H1 (cell line): ENCODE results near the gene MRTFA. TPM values are rescaled to one million over a fixed set of nuclear protein-coding genes. Genes with fewer than 3 reads are reported as not detected.

Experiments
- CTCF ChIA-PET: fragments of 300-600 bp; sonication (Branson Sonifier 250); formaldehyde crosslinking; loops from one replicate; lab custom pipeline; 2021; ENCODE audit not compliant: partially characterized antibody; lab: Charles Lee
- POLR2A ChIA-PET: fragments of 300-600 bp; sonication (Branson Sonifier 250); formaldehyde crosslinking; loops from one replicate; lab custom pipeline; 2021; ENCODE audit warnings: inconsistent platforms; ENCODE audit not compliant: partially characterized antibody; lab: Charles Lee
- DNase-seq, 2 experiments: peaks; one replicate each; pipeline versions ENCODE4 v3.0.0 to v3.0.0-alpha.2; 2010 to 2022; ENCODE audit warnings: low spot score in 2 of 2, low read depth in 1 of 2, mixed read lengths in 1 of 2
- FAIRE-seq: peaks from 2 replicates; lab custom pipeline; 2011; peaks lifted over from hg19 to GRCh38; lab: Jason Lieb, UNC
- H2AFZ ChIP-seq: 2 replicates; pipeline ENCODE4 v1.8.1; 2012; ENCODE audit warnings: low read length, inconsistent platforms
- H2AK5ac ChIP-seq: 2 replicates; pipeline ENCODE4 v1.6.1; 2013; ENCODE audit warnings: low read depth, low read length
- H2BK120ac ChIP-seq: replicated peaks from 2 replicates; pipeline ENCODE3; 2013; ENCODE audit warnings: low read depth, low read length, inconsistent platforms
- H2BK12ac ChIP-seq: 2 replicates; pipeline ENCODE4 v1.6.1; 2013; ENCODE audit warnings: low read depth, low read length
- H2BK15ac ChIP-seq: 2 replicates; pipeline ENCODE4 v1.6.1; 2013; ENCODE audit warnings: low read length
- H2BK20ac ChIP-seq: 2 replicates; pipeline ENCODE4 v1.6.1; 2013; ENCODE audit warnings: low read length
- H2BK5ac ChIP-seq: 2 replicates; pipeline ENCODE4 v1.6.1; 2013; ENCODE audit warnings: low read depth, low read length
- H3K14ac ChIP-seq: 2 replicates; pipeline ENCODE4 v1.6.1; 2013; ENCODE audit warnings: inconsistent platforms; ENCODE audit not compliant: insufficient read length
- H3K18ac ChIP-seq: 2 replicates; pipeline ENCODE4 v1.6.1; 2013; ENCODE audit warnings: low read length; ENCODE audit errors: extremely low read depth
- H3K23ac ChIP-seq: 2 replicates; pipeline ENCODE4 v1.6.1; 2013; ENCODE audit warnings: inconsistent platforms; ENCODE audit not compliant: insufficient read length
- H3K23me2 ChIP-seq: 2 replicates; pipeline ENCODE4 v1.6.1; 2013; ENCODE audit warnings: low read depth, low read length
- H3K27ac ChIP-seq: 2 replicates; pipeline ENCODE4 v1.6.1; 2011; ENCODE audit warnings: low read depth, low read length, inconsistent platforms
- H3K27me3 ChIP-seq, 4 experiments: replicated peaks in 1 of 4; 1 replicate in 1 of 4; 2 replicates in 3 of 4; pipeline versions ENCODE4 v1.6.1 to v1.8.1; 2011 to 2013; ENCODE audit warnings: low read length in 3 of 4, mild to moderate bottlenecking in 3 of 4, inconsistent platforms in 2 of 4, mixed read lengths in 2 of 4, moderate library complexity in 1 of 4; ENCODE audit not compliant: control insufficient read depth in 3 of 4, insufficient read depth in 3 of 4; ENCODE audit errors: extremely low read depth in 1 of 4
- H3K36me3 ChIP-seq, 4 experiments: 2 replicates each; pipeline versions ENCODE4 v1.6.1 to v1.8.1; 2011 to 2013; ENCODE audit warnings: mild to moderate bottlenecking in 4 of 4, low read length in 3 of 4, moderate library complexity in 2 of 4, control low read depth in 1 of 4, inconsistent platforms in 1 of 4; ENCODE audit not compliant: insufficient read depth in 4 of 4, control insufficient read depth in 2 of 4
- H3K4ac ChIP-seq: replicated peaks from 2 replicates; pipeline ENCODE3; 2013; ENCODE audit warnings: low read length, low read depth, mixed read lengths, inconsistent platforms; ENCODE audit not compliant: insufficient read length
- H3K4me1 ChIP-seq, 4 experiments: replicated peaks in 1 of 4; 1 replicate in 1 of 4; 2 replicates in 3 of 4; pipeline versions ENCODE4 v1.6.1 to v1.8.1; 2011 to 2013; ENCODE audit warnings: low read length in 3 of 4, inconsistent platforms in 2 of 4, mixed read lengths in 1 of 4; ENCODE audit not compliant: insufficient read depth in 4 of 4, control insufficient read depth in 3 of 4
- H3K4me2 ChIP-seq, 2 experiments: 2 replicates each; pipeline versions ENCODE4 v1.6.1 to v1.8.1; 2011 to 2013; ENCODE audit warnings: low read depth in 2 of 2, low read length in 2 of 2, control low read depth in 1 of 2, inconsistent platforms in 1 of 2, mild to moderate bottlenecking in 1 of 2; ENCODE audit not compliant: insufficient read depth in 1 of 2
- H3K4me3 ChIP-seq, 4 experiments: fragments of 200-600, 300-600 bp in 1 of 4; sonication (generic), shearing (Covaris generic), sonication (Bioruptor Twin) in 1 of 4; 2 replicates each; pipeline versions ENCODE4 v1.5.1 to v1.8.1; 2011 to 2016; ENCODE audit warnings: low read length in 4 of 4, low read depth in 3 of 4, control low read depth in 2 of 4, inconsistent platforms in 2 of 4, mild to moderate bottlenecking in 2 of 4, mixed read lengths in 1 of 4, moderate library complexity in 1 of 4; ENCODE audit not compliant: insufficient read depth in 2 of 4; ENCODE audit errors: extremely low read depth in 1 of 4
- H3K56ac ChIP-seq: replicated peaks from 2 replicates; pipeline ENCODE3; 2013; ENCODE audit warnings: low read depth, mild to moderate bottlenecking, mixed read lengths, low read length, inconsistent platforms; ENCODE audit not compliant: insufficient read length
- H3K79me1 ChIP-seq: 2 replicates; pipeline ENCODE4 v1.6.1; 2013; ENCODE audit warnings: low read depth, low read length, control low read depth
- H3K79me2 ChIP-seq, 2 experiments: 2 replicates each; pipeline versions ENCODE4 v1.6.1 to v1.8.1; 2012 to 2013; ENCODE audit warnings: low read length in 2 of 2, mild to moderate bottlenecking in 2 of 2, inconsistent platforms in 1 of 2; ENCODE audit not compliant: insufficient read depth in 2 of 2, control insufficient read depth in 1 of 2
- H3K9ac ChIP-seq, 4 experiments: replicated peaks in 1 of 4; 1 replicate in 1 of 4; 2 replicates in 3 of 4; pipeline versions ENCODE4 v1.6.1 to v1.8.1; 2011 to 2013; ENCODE audit warnings: low read depth in 3 of 4, low read length in 3 of 4, control low read depth in 2 of 4, mild to moderate bottlenecking in 2 of 4, moderate library complexity in 2 of 4, inconsistent platforms in 1 of 4; ENCODE audit errors: extremely low read depth in 1 of 4
- H3K9me3 ChIP-seq, 2 experiments: 2 replicates each; pipeline versions ENCODE4 v1.6.1 to v1.8.1; 2012 to 2013; ENCODE audit warnings: mild to moderate bottlenecking in 2 of 2, moderate library complexity in 2 of 2, control low read depth in 1 of 2, inconsistent platforms in 1 of 2, low read depth in 1 of 2, low read length in 1 of 2, mixed read lengths in 1 of 2; ENCODE audit not compliant: insufficient read depth in 2 of 2
- H4K20me1 ChIP-seq, 2 experiments: replicated peaks in 1 of 2; 2 replicates each; pipeline versions ENCODE3 to v1.8.1; 2011 to 2013; ENCODE audit warnings: inconsistent platforms in 2 of 2, low read length in 2 of 2, mild to moderate bottlenecking in 1 of 2; ENCODE audit not compliant: insufficient read depth in 2 of 2, control insufficient read depth in 1 of 2
- H4K5ac ChIP-seq: 2 replicates; pipeline ENCODE4 v1.6.1; 2013; ENCODE audit warnings: low read length, low read depth, mixed read lengths, inconsistent platforms; ENCODE audit not compliant: insufficient read length
- H4K8ac ChIP-seq: 2 replicates; pipeline ENCODE4 v1.8.0; 2013; ENCODE audit warnings: mild to moderate bottlenecking, moderate library complexity, low read length, inconsistent platforms; ENCODE audit not compliant: insufficient read depth; ENCODE audit errors: extremely low read depth
- H4K91ac ChIP-seq: replicated peaks from 2 replicates; pipeline ENCODE3; 2013; ENCODE audit warnings: low read length, mixed read lengths, inconsistent platforms; ENCODE audit not compliant: insufficient read length
- HDAC6 ChIP-seq: IDR thresholded peaks from one replicate; pipeline ENCODE4 v1.7.1; 2012; ENCODE audit warnings: low read depth, mild to moderate bottlenecking, inconsistent platforms, low read length, moderate library complexity
- WGBS, 2 experiments: shearing (Covaris generic) in 1 of 2; methylation state at CpG; one replicate each; pipeline versions ENCODE4 v1.1.6 to v1.1.7; 2013 to 2015; ENCODE audit warnings: low lambda C conversion rate in 2 of 2, mixed read lengths in 2 of 2, inconsistent platforms in 1 of 2, low coverage in 1 of 2, missing lambda C conversion rate in 1 of 2; ENCODE audit not compliant: insufficient replicate concordance in 2 of 2, insufficient coverage in 1 of 2, insufficient read length in 1 of 2; ENCODE audit errors: extremely low coverage in 1 of 2, missing lambda C conversion rate in 1 of 2; 5-methylcytosine and 5-hydroxymethylcytosine counted together
- polyA plus RNA-seq, 7 experiments: library from polyadenylated mRNA; depleted of rRNA in 3 of 7; stranded (reverse) in 5 of 7; unstranded in 2 of 7; fragments of >200 nt in 5 of 7; fragments of 200-250 nt in 2 of 7; gene quantifications; 1 replicate in 5 of 7; 2 replicates in 1 of 7; 4 replicates in 1 of 7; pipeline versions ENCODE4 v1.2.1 to v1.2.3, GENCODE V29; 2011 to 2013; ENCODE audit warnings: missing spikeins in 2 of 7, mixed read lengths in 2 of 7
- total RNA-seq: library from RNA; stranded (reverse); fragmentation: NEBNext Ultra II Directional; extraction: Animal tissue kit (Norgen Biotek cat#: 25700); gene quantifications from 2 replicates; pipeline ENCODE4 v1.2.1, GENCODE V29; 2021

Gene MRTFA
- total and polyA plus RNA-seq, 2 of the 8 experiments (the other 6 are each of a cell fraction or from before 2014, with no cell fraction given), result 5.4 to 37.9 TPM

DNA sequence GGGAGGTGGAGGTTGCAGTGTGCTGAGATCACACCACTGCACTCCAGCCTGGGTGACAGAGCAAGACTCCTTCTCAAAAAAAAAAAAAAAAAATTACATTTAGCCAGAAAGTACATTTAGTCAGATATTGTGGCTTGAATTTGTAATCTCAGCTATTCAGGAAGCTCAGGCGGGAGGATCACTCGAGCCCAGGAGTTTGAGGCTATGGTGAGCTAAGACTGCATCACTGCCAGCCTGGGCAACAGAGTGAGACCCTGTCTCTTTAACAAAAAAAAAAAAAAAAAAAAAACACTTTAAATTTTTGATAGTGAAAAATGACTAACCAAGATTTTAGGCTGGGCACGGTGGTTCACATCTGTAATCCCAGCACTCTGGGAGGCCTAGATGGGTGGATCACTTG, 27.3 kb downstream of the MRTFA start:
- no peaks in the 10 kb centered on the region; the same call in 1 of the 2 replicates for H3K79me1 ChIP-seq
- H3K14ac ChIP-seq, result no peak overlapping the region
- H3K27ac ChIP-seq, result no peak overlapping the region
- H3K9me3 ChIP-seq, result no peaks in the 10 kb centered on the region
- H3K56ac ChIP-seq, result no peak overlapping the region
- H4K8ac ChIP-seq, result no peak overlapping the region
- no peaks in the 10 kb centered on the region for H3K36me3 ChIP-seq
- WGBS, 2 experiments, result 90% methylated on average over 3 of the region's 3 CpGs; no CpG with 5 or more reads in 1 of the 2 experiments
- no peaks in the 10 kb centered on the region for H3K23me2 ChIP-seq
- H3K4me2 ChIP-seq, result no peak overlapping the region
- POLR2A ChIA-PET, result interaction anchor here (0.6 to 0.9 kb wide), 2 partner anchors 28 to 248 kb away, joined by 3 to 4 read pairs; partner anchors contain the start of gene XPNPEP3
- no peaks in the 10 kb centered on the region for H4K20me1 ChIP-seq
- H2AK5ac ChIP-seq, result no peak overlapping the region
- H2BK15ac ChIP-seq, result no peak overlapping the region
- DNase-seq (no peak), FAIRE-seq (no peak)
- no peak overlapping the region for H3K4ac ChIP-seq
- no peak overlapping the region for H3K23ac ChIP-seq
- H3K18ac ChIP-seq, result no peak overlapping the region
- no peaks in the 10 kb centered on the region for H3K27me3 ChIP-seq
- H2BK12ac ChIP-seq, result no peak overlapping the region
- H2BK120ac ChIP-seq, result no peak overlapping the region
- H2AFZ ChIP-seq, result no peak overlapping the region
- no peak overlapping the region for H2BK5ac ChIP-seq
- H2BK20ac ChIP-seq, result no peak overlapping the region
- H3K4me1 ChIP-seq, result peaks cover 0 to 5% (median 3%) of the 10 kb centered on the region in 4 experiments
- no peak overlapping the region for H3K9ac ChIP-seq
- CTCF ChIA-PET, result interaction anchor here (1.2 to 1.4 kb wide), 2 partner anchors 21 to 36 kb away, joined by 3 to 7 read pairs; no protein-coding TSS in a partner anchor
- peaks cover 0 to 63% of the 10 kb centered on the region in 2 experiments; a peak in 3 of 4 replicates for H3K79me2 ChIP-seq
- no peak overlapping the region for H4K91ac ChIP-seq
- TF ChIP-seq HDAC6, result no peak
- no peak overlapping the region for H3K4me3 ChIP-seq
- no peak overlapping the region for H4K5ac ChIP-seq
